PC-3 (cell line): ENCODE results near the gene ZNF483.
"Not testable (repeated sequence)": the region's sequence is repeated elsewhere in the genome, so short reads cannot be mapped to it uniquely, and the experiment has no call there.

Experiments used
- CTCF ChIP-seq: fragments of 300-600 bp; sonication (generic); conservative IDR thresholded peaks from 2 replicates; pipeline ENCODE4 v1.5.1; 2017; ENCODE audit warnings: antibody characterized with exemption, low read depth, mild to moderate bottlenecking, low read length
- EZH2 ChIP-seq: fragments of 300-600 bp; sonication (generic); IDR thresholded peaks from one replicate; pipeline ENCODE4 v1.6.1; 2017; ENCODE audit warnings: antibody characterized with exemption, mild to moderate bottlenecking, low read length; ENCODE audit not compliant: unreplicated experiment
- EZH2phosphoT487 ChIP-seq: fragments of 300-600 bp; sonication (generic); IDR thresholded peaks from 2 replicates; pipeline ENCODE4 v1.6.1; 2018; ENCODE audit warnings: mild to moderate bottlenecking, antibody characterized with exemption, low read length, borderline replicate concordance

GRCh38 chr9:111497196-111497595 is 27.8 kb upstream of the ZNF483 start:
- TF ChIP-seq EZH2, CTCF, EZH2phosphoT487: not testable (repeated sequence)
